HEK293 (cell line): Measurements from ENCODE around the gene KIAA0513.

Experiments used
- CTCF ChIA-PET: fragments of 350-600 bp; formaldehyde crosslinking; extraction: SDS; loops from one replicate; lab custom pipeline; 2021; ENCODE audit warnings: antibody characterized with exemption; lab: Yijun Ruan, JAX
- POLR2A ChIA-PET: fragments of 300-600 bp; formaldehyde crosslinking; extraction: SDS; loops from one replicate; lab custom pipeline; 2020; ENCODE audit warnings: antibody characterized with exemption, inconsistent platforms; lab: Yijun Ruan, JAX
- H3K27ac ChIP-seq: fragments of 200-500 bp; sonication (Bioruptor generic); 2 replicates; pipeline ENCODE4 v1.5.1; 2014; ENCODE audit warnings: low read depth, low read length, control low read depth, inconsistent platforms; ENCODE audit errors: extremely low read depth
- H3K36me3 ChIP-seq, 2 experiments: fragments of 200-500 bp in 1 of 2; sonication (Bioruptor generic) in 1 of 2; 1 replicate in 1 of 2; 2 replicates in 1 of 2; pipeline ENCODE4 v1.5.1; 2014 to 2017; ENCODE audit warnings: inconsistent platforms in 2 of 2, low read length in 2 of 2; ENCODE audit not compliant: control insufficient read depth in 2 of 2, insufficient read depth in 1 of 2
- H3K4me1 ChIP-seq: fragments of 200-500 bp; sonication (Bioruptor generic); 2 replicates; pipeline ENCODE4 v1.5.1; 2014; ENCODE audit warnings: mild to moderate bottlenecking, low read length, inconsistent platforms; ENCODE audit not compliant: control insufficient read depth, insufficient read depth
- H3K4me3 ChIP-seq: 2 replicates; pipeline ENCODE4 v1.5.1; 2011; ENCODE audit warnings: low read depth, mild to moderate bottlenecking, control low read depth, low read length, moderate library complexity
- H3K9me3 ChIP-seq: fragments of 200-500 bp; sonication (Bioruptor generic); 2 replicates; pipeline ENCODE4 v1.5.1; 2014; ENCODE audit warnings: low read depth, low read length, inconsistent platforms; ENCODE audit not compliant: control insufficient read depth, insufficient read depth
- BCL11B ChIP-seq: fragments of 450-650 bp; formaldehyde crosslinking; IDR thresholded peaks from 2 replicates; pipeline ENCODE4 v1.5.1; 2016; ENCODE audit warnings: low read depth, missing biosample characterization, missing genetic modification characterization
- CTCF ChIP-seq: fragments of 450-650 bp; formaldehyde crosslinking; IDR thresholded peaks from 2 replicates; pipeline ENCODE4 v1.5.1; 2016; ENCODE audit warnings: missing biosample characterization, missing genetic modification characterization
- ELK4 ChIP-seq: IDR thresholded peaks from 2 replicates; pipeline ENCODE4 v1.6.1; 2011; ENCODE audit warnings: mild to moderate bottlenecking, low read depth, low read length, borderline replicate concordance
- GFI1B ChIP-seq: fragments of 450-650 bp; formaldehyde crosslinking; IDR thresholded peaks from 2 replicates; pipeline ENCODE4 v1.5.1; 2016; ENCODE audit warnings: missing biosample characterization, missing genetic modification characterization
- GLIS1 ChIP-seq: fragments of 450-650 bp; formaldehyde crosslinking; IDR thresholded peaks from 2 replicates; pipeline ENCODE4 v1.5.1; 2016; ENCODE audit warnings: missing biosample characterization, missing genetic modification characterization
- KLF16 ChIP-seq: fragments of 450-650 bp; formaldehyde crosslinking; IDR thresholded peaks from 2 replicates; pipeline ENCODE4 v1.5.1; 2017; ENCODE audit warnings: missing biosample characterization, missing genetic modification characterization
- PRDM1 ChIP-seq: fragments of 450-650 bp; formaldehyde crosslinking; IDR thresholded peaks from 2 replicates; pipeline ENCODE4; 2016; ENCODE audit warnings: missing biosample characterization, missing genetic modification characterization
- PRDM10 ChIP-seq: fragments of 450-650 bp; formaldehyde crosslinking; IDR thresholded peaks from 2 replicates; pipeline ENCODE4 v1.5.1; 2016; ENCODE audit warnings: missing biosample characterization, missing genetic modification characterization
- SCRT2 ChIP-seq: fragments of 450-650 bp; formaldehyde crosslinking; IDR thresholded peaks from 2 replicates; pipeline ENCODE4 v1.5.1; 2016; ENCODE audit warnings: missing biosample characterization, missing genetic modification characterization
- ZBTB17 ChIP-seq: fragments of 450-650 bp; formaldehyde crosslinking; IDR thresholded peaks from 2 replicates; pipeline ENCODE4 v1.5.1; 2016; ENCODE audit warnings: missing biosample characterization, missing genetic modification characterization
- ZBTB20 ChIP-seq: fragments of 450-650 bp; formaldehyde crosslinking; IDR thresholded peaks from 2 replicates; pipeline ENCODE4 v1.5.1; 2016; ENCODE audit warnings: missing biosample characterization, missing genetic modification characterization
- ZBTB6 ChIP-seq: fragments of 450-650 bp; formaldehyde crosslinking; IDR thresholded peaks from 2 replicates; pipeline ENCODE4 v1.5.1; 2017; ENCODE audit warnings: missing biosample characterization, missing genetic modification characterization
- ZFP69B ChIP-seq: fragments of 450-650 bp; formaldehyde crosslinking; IDR thresholded peaks from 2 replicates; pipeline ENCODE4 v1.5.1; 2016; ENCODE audit warnings: missing biosample characterization, missing genetic modification characterization
- ZNF121 ChIP-seq: fragments of 450-650 bp; formaldehyde crosslinking; IDR thresholded peaks from 2 replicates; pipeline ENCODE4 v1.5.1; 2016; ENCODE audit warnings: missing biosample characterization, missing genetic modification characterization
- ZNF138 ChIP-seq: fragments of 450-650 bp; formaldehyde crosslinking; IDR thresholded peaks from 2 replicates; pipeline ENCODE4 v1.5.1; 2016; ENCODE audit warnings: missing biosample characterization, missing genetic modification characterization, borderline replicate concordance
- ZNF23 ChIP-seq: fragments of 450-650 bp; formaldehyde crosslinking; IDR thresholded peaks from 2 replicates; pipeline ENCODE4 v1.5.1; 2016; ENCODE audit warnings: missing biosample characterization, missing genetic modification characterization, borderline replicate concordance
- ZNF248 ChIP-seq: fragments of 450-650 bp; formaldehyde crosslinking; IDR thresholded peaks from 2 replicates; pipeline ENCODE4 v1.5.1; 2017; ENCODE audit warnings: missing biosample characterization, missing genetic modification characterization
- ZNF423 ChIP-seq: fragments of 450-650 bp; formaldehyde crosslinking; IDR thresholded peaks from 2 replicates; pipeline ENCODE4 v1.5.1; 2016; ENCODE audit warnings: missing biosample characterization, missing genetic modification characterization
- ZNF426 ChIP-seq: fragments of 450-650 bp; formaldehyde crosslinking; IDR thresholded peaks from 2 replicates; pipeline ENCODE4 v1.5.1; 2017; ENCODE audit warnings: missing biosample characterization, missing genetic modification characterization, mild to moderate bottlenecking, inconsistent platforms, moderate library complexity
- ZNF544 ChIP-seq: fragments of 450-650 bp; formaldehyde crosslinking; IDR thresholded peaks from 2 replicates; pipeline ENCODE4 v1.5.0; 2017; ENCODE audit warnings: missing biosample characterization, missing genetic modification characterization
- ZNF548 ChIP-seq: fragments of 450-650 bp; formaldehyde crosslinking; IDR thresholded peaks from 2 replicates; pipeline ENCODE4 v1.5.1; 2016; ENCODE audit warnings: missing biosample characterization, missing genetic modification characterization
- ZNF549 ChIP-seq: fragments of 450-650 bp; IDR thresholded peaks from 2 replicates; pipeline ENCODE4 v1.5.1; 2018; ENCODE audit warnings: missing biosample characterization, missing genetic modification characterization, mild to moderate bottlenecking, inconsistent platforms, moderate library complexity
- ZNF600 ChIP-seq: fragments of 450-650 bp; formaldehyde crosslinking; IDR thresholded peaks from 2 replicates; pipeline ENCODE4 v1.5.1; 2016; ENCODE audit warnings: missing biosample characterization, missing genetic modification characterization
- ZNF701 ChIP-seq: fragments of 450-650 bp; formaldehyde crosslinking; IDR thresholded peaks from 2 replicates; pipeline ENCODE4 v1.5.1; 2016; ENCODE audit warnings: missing biosample characterization, missing genetic modification characterization
- ZNF76 ChIP-seq: fragments of 450-650 bp; formaldehyde crosslinking; IDR thresholded peaks from 2 replicates; pipeline ENCODE4; 2016; ENCODE audit warnings: low read depth, missing biosample characterization, missing genetic modification characterization, borderline replicate concordance
- ZNF777 ChIP-seq: fragments of 450-650 bp; formaldehyde crosslinking; IDR thresholded peaks from 2 replicates; pipeline ENCODE4 v1.5.1; 2017; ENCODE audit warnings: missing biosample characterization, missing genetic modification characterization, borderline replicate concordance
- ZNF785 ChIP-seq: fragments of 450-650 bp; formaldehyde crosslinking; IDR thresholded peaks from 2 replicates; pipeline ENCODE4 v1.5.1; 2016; ENCODE audit warnings: missing biosample characterization, missing genetic modification characterization
- ZNF843 ChIP-seq: fragments of 450-650 bp; formaldehyde crosslinking; IDR thresholded peaks from 2 replicates; pipeline ENCODE4 v1.5.1; 2016; ENCODE audit warnings: missing biosample characterization, missing genetic modification characterization

The KIAA0513 gene

GRCh38 chr16:85004587-85005205 lies 22.9 kb upstream of the KIAA0513 start:
- CTCF ChIA-PET, result interaction anchor here (0.6 to 1.8 kb wide), 4 partner anchors 22 to 266 kb away, joined by 3 to 11 read pairs (median 3); no protein-coding TSS in a partner anchor
- no peak overlapping the region for H3K27ac ChIP-seq
- TF ChIP-seq ZNF544 (tag by site-specific recombination) (no peak), ZNF600 (peak; percentile 55; the same call in 1 of the 2 replicates), ZNF138 (tag by site-specific recombination) (no peak), ZBTB20 (no peak), SCRT2 (no peak), ZNF701 (tag by site-specific recombination) (no peak), ZNF843 (tag by site-specific recombination) (no peak), ZNF426 (tag by site-specific recombination) (no peak), ZBTB6 (tag by site-specific recombination) (no peak), PRDM10 (tag by site-specific recombination) (no peak), ZNF248 (tag by site-specific recombination) (no peak), GFI1B (tag by site-specific recombination) (no peak), ZNF121 (tag by site-specific recombination) (no peak), ZFP69B (no peak), ZNF548 (tag by site-specific recombination) (no peak), ZNF76 (tag by site-specific recombination) (no peak), GLIS1 (peak; percentile 10; the same call in 1 of the 2 replicates), PRDM1 (tag by site-specific recombination) (0 out of 2 replicates have a peak, but pooled peaks have one; percentile 9)
- peaks cover 0 to 6% of the 10 kb centered on the region in 2 experiments; a peak in 2 of 3 replicates for H3K36me3 ChIP-seq
- no peak overlapping the region for H3K4me3 ChIP-seq
- H3K4me1 ChIP-seq, result peaks cover 12% of the 10 kb centered on the region; the same call in 1 of the 2 replicates
- POLR2A ChIA-PET, result interaction anchor here (0.6 kb wide), 1 partner anchor 26 kb away, joined by 3 read pairs; no protein-coding TSS in a partner anchor
- H3K9me3 ChIP-seq, result no peaks in the 10 kb centered on the region

- CTCF ChIA-PET, result interaction anchor here (0.6 to 1.9 kb wide), 8 partner anchors 17 to 326 kb away, joined by 3 to 12 read pairs (median 3); no protein-coding TSS in a partner anchor
- no peaks in the 10 kb centered on the region for H3K9me3 ChIP-seq
- POLR2A ChIA-PET, result no interaction called here
- no peak overlapping the region for H3K27ac ChIP-seq
- H3K36me3 ChIP-seq, result peaks cover 0 to 6% of the 10 kb centered on the region in 2 experiments; a peak in 2 of 3 replicates
- H3K4me1 ChIP-seq, result peaks cover 17% of the 10 kb centered on the region; the same call in 1 of the 2 replicates
- H3K4me3 ChIP-seq, result no peak overlapping the region
- TF ChIP-seq KLF16 (tag by site-specific recombination) (no peak), ZNF423 (no peak), ZNF785 (tag by site-specific recombination) (no peak), GFI1B (tag by site-specific recombination) (peak; percentile 56; the same call in 1 of the 2 replicates), ZNF777 (tag by site-specific recombination) (no peak), CTCF (no peak), ZNF549 (no peak), ZBTB17 (tag by site-specific recombination) (peak; percentile 38; the same call in 1 of the 2 replicates), BCL11B (no peak), ELK4 (no peak), ZNF23 (tag by site-specific recombination) (no peak)
These were observed 22.1 kb upstream of the KIAA0513 start for GRCh38 chr16:85005285-85006069.
